Prostate gland (tissue), 2 donors: ENCODE data around the gene TACR2. TPM values are rescaled to one million over a fixed set of nuclear protein-coding genes. Genes with fewer than 3 reads are reported as not detected.

ENCODE experiments used
- DNase-seq: peaks from one replicate; pipeline ENCODE4 v3.0.0-alpha.2; 2019; ENCODE audit warnings: low spot score
- H3K27ac ChIP-seq, 2 donors: fragments of 200-600 bp; sonication (generic); 2 replicates each; pipeline ENCODE4 v1.5.1; 2017 to 2019
- H3K27me3 ChIP-seq: fragments of 200-600 bp; sonication (generic); replicated peaks from 2 replicates; pipeline ENCODE4 v1.5.1; 2019; ENCODE audit not compliant: insufficient read depth
- H3K36me3 ChIP-seq, 2 donors: fragments of 200-600 bp; sonication (generic); 1 replicate in 1 of 2; 2 replicates in 1 of 2; pipeline versions ENCODE4 v1.5.1 to v1.8.1; 2017 to 2019
- H3K4me1 ChIP-seq: fragments of 200-600 bp; sonication (generic); replicated peaks from 2 replicates; pipeline ENCODE4 v1.5.1; 2019
- H3K4me3 ChIP-seq, 2 donors: fragments of 200-600 bp; sonication (generic); 2 replicates each; pipeline ENCODE4 v1.5.1; 2017 to 2019
- H3K9me3 ChIP-seq: fragments of 200-600 bp; sonication (generic); 2 replicates; pipeline ENCODE4 v1.5.1; 2017
- CTCF ChIP-seq, 4 experiments: fragments of 200-600 bp in 2 of 4; fragments of 450-650 bp in 2 of 4; sonication (generic) in 2 of 4; IDR thresholded peaks; 1 replicate in 3 of 4; 2 replicates in 1 of 4; pipeline ENCODE4 v1.5.1; 2016 to 2019; ENCODE audit warnings: antibody characterized with exemption in 4 of 4, mild to moderate bottlenecking in 2 of 4, moderate library complexity in 2 of 4
- POLR2A ChIP-seq: fragments of 450-650 bp; IDR thresholded peaks from one replicate; pipeline ENCODE4 v1.6.1; 2016; ENCODE audit warnings: antibody characterized with exemption, mild to moderate bottlenecking
- POLR2AphosphoS5 ChIP-seq: sonication (generic); formaldehyde crosslinking; IDR thresholded peaks from one replicate; pipeline ENCODE4 v1.6.1; 2017; ENCODE audit warnings: antibody characterized with exemption
- WGBS: methylation state at CpG from one replicate; pipeline ENCODE4 v1.1.5; 2018; 5-methylcytosine and 5-hydroxymethylcytosine counted together
- intact Hi-C: fragments of 100-400 bp; cut with DNase I; formaldehyde crosslinking; loops from one replicate; pipeline ENCODE4 v1.14.2; 2022
- total RNA-seq, 2 donors: library from RNA; depleted of rRNA; stranded (reverse); fragments of >200 nt; gene quantifications; one replicate each; pipeline ENCODE4 v1.1.0, GENCODE V29; 2016

The TACR2 gene
- total RNA-seq, 2 donors from 2014 or later: 0.77 to 2.4 TPM

- Histone ChIP-seq H3K4me1 (peaks cover 22% of the 10 kb centered on the region), H3K27ac (peak overlapping the region; percentile 71 to 77), H3K27me3 (no peaks in the 10 kb centered on the region), H3K4me3 (no peak overlapping the region), H3K36me3 (peaks cover 0 to 5% of the 10 kb centered on the region in 2 donors), H3K9me3 (no peaks in the 10 kb centered on the region)
- WGBS: 73% methylated on average over 2 of the region's 2 CpGs
- DNase-seq: no peak
- TF ChIP-seq POLR2A: no peak
- no peak for TF ChIP-seq CTCF (IDR thresholded peaks at IDR 0.05)
- no peak for TF ChIP-seq POLR2AphosphoS5
- intact Hi-C loops: loop anchor here (5.0 kb wide), 2 partner anchors 43 to 58 kb away; no protein-coding TSS in a partner anchor
Measured at GRCh38 chr10:69374931-69375306, 41.8 kb downstream of the TACR2 start.

GRCh38 chr10:69374242-69374641 lies 42.5 kb downstream of the TACR2 start:
- no peaks in the 10 kb centered on the region for H3K27me3 ChIP-seq
- no peak for DNase-seq
- H3K4me1 ChIP-seq: peaks cover 22% of the 10 kb centered on the region
- H3K27ac ChIP-seq: peak overlapping the region; percentile 71 to 77
- no peak overlapping the region for H3K4me3 ChIP-seq
- WGBS: 63% methylated on average over 13 of the region's 13 CpGs
- intact Hi-C loops: no loop called here
- H3K9me3 ChIP-seq: no peaks in the 10 kb centered on the region
- no peak for TF ChIP-seq POLR2A
- H3K36me3 ChIP-seq: peaks cover 0 to 5% of the 10 kb centered on the region in 2 donors

GRCh38 chr10:69372126-69372980 lies 44.4 kb downstream of the TACR2 start:
- no peak for TF ChIP-seq CTCF (IDR thresholded peaks at IDR 0.05)
- no peak for TF ChIP-seq POLR2A
- TF ChIP-seq POLR2AphosphoS5: no peak
- Histone ChIP-seq H3K36me3 (peaks cover 0 to 8% of the 10 kb centered on the region in 2 donors), H3K27ac (no peak overlapping the region), H3K9me3 (no peaks in the 10 kb centered on the region), H3K4me3 (no peak overlapping the region), H3K4me1 (peaks cover 23% of the 10 kb centered on the region), H3K27me3 (no peaks in the 10 kb centered on the region)
- no peak for DNase-seq
- intact Hi-C loops: no loop called here
- 92% methylated on average over 9 of the region's 9 CpGs for WGBS

GRCh38 chr10:69367469-69367868 lies 49.2 kb downstream of the TACR2 start:
- no peaks in the 10 kb centered on the region for H3K27me3 ChIP-seq
- no peak for DNase-seq
- H3K4me1 ChIP-seq: peaks cover 13% of the 10 kb centered on the region
- H3K27ac ChIP-seq: peak overlapping the region; percentile 44 to 86
- TF ChIP-seq POLR2AphosphoS5 (no peak), POLR2A (no peak), CTCF (IDR thresholded peaks at IDR 0.05) (no peak)
- H3K9me3 ChIP-seq: no peaks in the 10 kb centered on the region
- peaks cover 0 to 4% of the 10 kb centered on the region in 2 donors for H3K36me3 ChIP-seq
- intact Hi-C loops: no loop called here
- H3K4me3 ChIP-seq: no peak overlapping the region
- 67% methylated on average over 4 of the region's 4 CpGs for WGBS

GRCh38 chr10:69366738-69367137 lies 50.0 kb downstream of the TACR2 start:
- peaks cover 13% of the 10 kb centered on the region for H3K4me1 ChIP-seq
- no peaks in the 10 kb centered on the region for H3K27me3 ChIP-seq
- peak; percentile 50 for DNase-seq
- WGBS: 47% methylated on average over 5 of the region's 5 CpGs
- no peak overlapping the region for H3K4me3 ChIP-seq
- H3K9me3 ChIP-seq: no peaks in the 10 kb centered on the region
- H3K27ac ChIP-seq: peak overlapping the region; percentile 44 to 86
- TF ChIP-seq POLR2AphosphoS5 (peak; percentile 78), CTCF (IDR thresholded peaks at IDR 0.05) (no peak), POLR2A (no peak)
- H3K36me3 ChIP-seq: peaks cover 0 to 4% of the 10 kb centered on the region in 2 donors
- intact Hi-C loops: no loop called here
